Measurements from ENCODE around the gene TSFM. TPM values are rescaled to one million over a fixed set of nuclear protein-coding genes. Genes with fewer than 3 reads are reported as not detected.

The TSFM gene
- total RNA-seq, 4 donors from 2014 or later: 29.6 to 41.6 (median 34.5) TPM

DNA sequence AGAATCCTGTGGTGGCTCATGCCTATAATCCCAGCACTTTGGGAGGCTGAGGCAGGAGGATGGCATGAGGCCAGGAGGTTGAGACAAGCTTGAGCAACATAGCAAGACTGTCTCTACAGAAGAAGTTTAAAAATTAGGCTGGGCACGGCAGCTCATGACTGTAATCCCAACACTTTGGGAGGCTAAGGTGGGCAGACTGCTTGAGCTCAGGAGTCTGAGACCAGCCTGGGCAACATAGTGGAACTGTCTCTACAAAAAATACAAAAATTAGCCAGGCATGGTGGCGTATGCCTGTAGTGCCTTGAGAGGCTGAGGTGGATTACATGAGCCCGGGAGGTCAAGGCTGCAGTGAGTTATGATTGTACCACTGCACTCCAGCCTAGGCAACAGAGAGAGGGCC, 14.7 kb upstream of the TSFM start:
- H3K4me3 ChIP-seq (ENCODE audit: low read depth, poor library complexity, severe bottlenecking): no peak overlapping the region
- 96% methylated on average over 3 of the region's 3 CpGs for WGBS, 2 donors
- no peak for DNase-seq (ENCODE audit: low spot score in 2 of 2)
- intact Hi-C loops (cut with DNase I; ENCODE audit: low total_unique reads): no loop called here
- TF ChIP-seq, protein P1, sequence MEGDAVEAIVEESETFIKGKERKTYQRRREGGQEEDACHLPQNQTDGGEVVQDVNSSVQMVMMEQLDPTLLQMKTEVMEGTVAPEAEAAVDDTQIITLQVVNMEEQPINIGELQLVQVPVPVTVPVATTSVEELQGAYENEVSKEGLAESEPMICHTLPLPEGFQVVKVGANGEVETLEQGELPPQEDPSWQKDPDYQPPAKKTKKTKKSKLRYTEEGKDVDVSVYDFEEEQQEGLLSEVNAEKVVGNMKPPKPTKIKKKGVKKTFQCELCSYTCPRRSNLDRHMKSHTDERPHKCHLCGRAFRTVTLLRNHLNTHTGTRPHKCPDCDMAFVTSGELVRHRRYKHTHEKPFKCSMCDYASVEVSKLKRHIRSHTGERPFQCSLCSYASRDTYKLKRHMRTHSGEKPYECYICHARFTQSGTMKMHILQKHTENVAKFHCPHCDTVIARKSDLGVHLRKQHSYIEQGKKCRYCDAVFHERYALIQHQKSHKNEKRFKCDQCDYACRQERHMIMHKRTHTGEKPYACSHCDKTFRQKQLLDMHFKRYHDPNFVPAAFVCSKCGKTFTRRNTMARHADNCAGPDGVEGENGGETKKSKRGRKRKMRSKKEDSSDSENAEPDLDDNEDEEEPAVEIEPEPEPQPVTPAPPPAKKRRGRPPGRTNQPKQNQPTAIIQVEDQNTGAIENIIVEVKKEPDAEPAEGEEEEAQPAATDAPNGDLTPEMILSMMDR (IDR thresholded peaks at IDR 0.05): no peak
- no peak for TF ChIP-seq POLR2A (IDR thresholded peaks at IDR 0.05)

DNA sequence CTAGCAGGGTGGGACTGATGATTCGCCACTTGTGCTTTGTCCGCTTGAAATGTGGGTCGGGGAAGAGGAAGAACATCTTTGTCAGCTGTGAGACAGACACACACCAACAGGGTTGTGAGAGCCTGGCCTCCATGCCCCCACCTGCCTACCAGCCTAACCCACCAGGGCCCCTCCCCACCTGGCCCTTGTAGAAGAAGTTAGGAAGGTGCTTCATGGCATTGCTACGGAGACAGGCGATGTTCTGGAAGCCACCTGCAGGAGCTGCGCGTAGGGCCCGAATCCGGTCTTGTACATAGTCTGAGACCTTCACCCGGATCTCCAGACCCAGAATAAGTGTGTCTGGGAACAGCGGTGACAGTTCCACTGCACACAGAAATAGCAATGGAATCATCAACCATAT, 13.0 kb upstream of the TSFM start:
- no peak overlapping the region for H3K4me3 ChIP-seq (ENCODE audit: low read depth, poor library complexity, severe bottlenecking)
- 94 to 95% methylated on average over 11 of the region's 11 CpGs for WGBS, 2 donors
- DNase-seq (ENCODE audit: low spot score in 2 of 2): no peak
- TF ChIP-seq, protein P1 (IDR thresholded peaks at IDR 0.05): no peak
- TF ChIP-seq POLR2A (IDR thresholded peaks at IDR 0.05): no peak
- intact Hi-C loops (cut with DNase I; ENCODE audit: low total_unique reads): no loop called here

DNA sequence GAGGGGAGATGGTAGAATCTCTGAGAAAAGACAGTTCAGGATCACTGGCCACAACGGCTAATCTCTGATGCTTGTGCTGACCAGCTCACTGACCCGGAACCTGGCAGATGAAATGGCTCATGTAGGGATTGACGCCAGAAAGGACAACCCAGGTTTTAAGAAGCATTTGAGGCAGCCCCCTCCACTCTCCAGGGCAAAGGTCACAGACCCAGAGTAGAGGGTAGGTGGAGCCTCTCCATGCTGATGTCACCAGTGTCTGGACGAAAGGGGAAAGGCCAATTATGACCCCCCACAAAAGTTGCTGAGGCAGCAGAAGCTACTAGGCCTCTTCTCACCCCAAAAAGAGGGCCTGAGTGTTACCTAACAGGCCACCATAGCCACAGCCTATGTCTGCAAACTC, 11.9 kb upstream of the TSFM start:
- no peak overlapping the region for H3K4me3 ChIP-seq (ENCODE audit: low read depth, poor library complexity, severe bottlenecking)
- intact Hi-C loops (cut with DNase I; ENCODE audit: low total_unique reads): no loop called here
- DNase-seq (ENCODE audit: low spot score in 2 of 2): no peak

DNA sequence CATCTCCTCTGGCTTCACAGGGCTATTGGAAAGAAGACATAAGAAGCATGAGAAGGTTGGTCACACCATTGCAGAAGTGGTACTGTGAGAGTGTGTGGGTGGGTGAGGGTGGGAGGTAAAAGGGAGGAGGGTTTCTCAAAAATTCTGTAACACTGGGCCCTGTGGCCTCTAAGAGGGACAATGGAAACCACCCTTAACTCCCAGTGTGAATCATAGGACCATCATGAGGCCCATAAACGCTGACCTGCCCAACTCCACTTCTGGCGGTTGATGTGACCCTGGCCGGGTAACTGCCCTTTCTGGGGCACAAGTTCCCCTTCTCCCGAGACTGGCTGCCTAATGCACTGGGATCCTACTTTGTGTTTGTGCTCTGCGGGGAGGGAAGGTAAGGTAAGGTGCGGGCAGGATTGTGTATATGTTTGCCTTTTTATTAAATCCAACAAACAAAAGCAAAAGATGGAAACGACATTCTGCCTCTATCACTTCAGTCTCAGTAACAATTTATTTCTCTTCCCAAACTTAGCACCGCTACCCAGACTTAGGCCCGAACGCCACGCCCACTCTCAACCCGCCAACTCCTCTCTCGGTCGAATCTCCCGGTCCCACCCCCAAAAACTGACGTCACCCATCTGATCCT, 11.2 kb upstream of the TSFM start:
- DNase-seq (ENCODE audit: low spot score in 2 of 2): peak; percentile 86 to 96
- H3K4me3 ChIP-seq (ENCODE audit: low read depth, poor library complexity, severe bottlenecking): peak overlapping the region; percentile 59
- intact Hi-C loops (cut with DNase I; ENCODE audit: low total_unique reads): no loop called here
- TF ChIP-seq, protein P1 (IDR thresholded peaks at IDR 0.05): no peak
- no peak for TF ChIP-seq POLR2A (IDR thresholded peaks at IDR 0.05)
- WGBS, 2 donors: 3 to 4% methylated on average over 16 of the region's 16 CpGs

More for the DNA sequence above, 11.9 kb upstream of the TSFM start:
- no peak for TF ChIP-seq POLR2A (IDR thresholded peaks at IDR 0.05)
- TF ChIP-seq, protein P1 (IDR thresholded peaks at IDR 0.05): no peak
- 89 to 94% methylated on average over 4 of the region's 4 CpGs for WGBS, 2 donors

GRCh38 chr12:57771873-57772428, 10.6 kb upstream of the TSFM start, which contains the start of gene METTL1:
METTL1 (minus strand) TSS chr12:57772105; CDS start chr12:57772083, 22 bp downstream.
- DNase-seq (ENCODE audit: low spot score in 2 of 2): peak; percentile 95 to 98
- intact Hi-C loops (cut with DNase I; ENCODE audit: low total_unique reads): no loop called here
- TF ChIP-seq, protein P1 (IDR thresholded peaks at IDR 0.05): no peak
- TF ChIP-seq POLR2A (IDR thresholded peaks at IDR 0.05): no peak
- WGBS, 2 donors: 0% methylated on average over 27 of the region's 28 CpGs
- H3K4me3 ChIP-seq (ENCODE audit: low read depth, poor library complexity, severe bottlenecking): peak within 1 kb of the TSS; percentile 59

Measured in lower leg skin (tissue), 4 donors.